ENCODE measurements around the gene COPE. TPM values are rescaled to one million over a fixed set of nuclear protein-coding genes. Genes with fewer than 3 reads are reported as not detected.

COPE gene
- total RNA-seq, 4 donors from 2014 or later = 97.3 to 164 (median 144) TPM

DNA sequence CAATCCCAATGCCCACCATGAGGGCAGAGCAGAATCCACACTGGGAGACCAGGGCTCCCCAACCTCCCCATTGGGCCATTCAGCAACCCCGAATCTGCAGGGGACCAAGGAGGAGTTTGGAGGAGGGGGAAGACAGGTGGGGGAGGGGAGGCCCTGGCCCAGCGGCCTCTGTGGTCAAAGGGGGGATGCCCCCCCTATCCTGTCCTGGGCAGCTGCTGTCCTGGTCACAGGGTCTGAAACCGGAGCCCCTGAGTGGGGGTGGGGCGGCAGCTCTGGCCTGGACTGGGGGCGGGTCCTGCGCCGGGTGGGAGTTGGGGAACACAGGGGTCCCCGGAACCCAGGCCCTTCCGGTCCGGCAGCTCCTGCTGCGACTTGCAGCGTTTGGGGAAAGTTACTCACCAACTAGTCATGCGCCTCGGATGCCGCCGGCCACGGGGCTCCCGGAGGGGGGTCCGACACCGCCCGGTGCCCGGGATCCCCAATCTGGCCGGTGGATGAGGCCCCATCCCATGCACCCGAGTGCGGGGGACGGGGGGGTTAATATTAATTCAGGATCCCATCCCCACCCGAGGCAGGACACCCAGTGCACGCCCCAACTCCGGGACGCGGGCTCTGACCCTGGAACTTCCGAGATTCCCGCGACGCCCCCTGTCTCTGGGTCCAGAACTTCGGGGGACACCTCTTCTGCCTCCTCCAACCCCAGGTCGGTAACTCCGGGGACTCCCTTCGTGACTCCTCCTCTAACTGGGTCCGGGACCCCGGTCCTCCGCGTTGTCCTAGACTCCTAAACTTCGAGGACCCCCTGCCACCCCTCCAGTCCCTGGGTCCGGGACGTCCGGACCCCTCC, 21.0 kb upstream of the COPE start:
- TF ChIP-seq CTCF (IDR thresholded peaks at IDR 0.05; ENCODE audit: low read depth) = no peak

DNA sequence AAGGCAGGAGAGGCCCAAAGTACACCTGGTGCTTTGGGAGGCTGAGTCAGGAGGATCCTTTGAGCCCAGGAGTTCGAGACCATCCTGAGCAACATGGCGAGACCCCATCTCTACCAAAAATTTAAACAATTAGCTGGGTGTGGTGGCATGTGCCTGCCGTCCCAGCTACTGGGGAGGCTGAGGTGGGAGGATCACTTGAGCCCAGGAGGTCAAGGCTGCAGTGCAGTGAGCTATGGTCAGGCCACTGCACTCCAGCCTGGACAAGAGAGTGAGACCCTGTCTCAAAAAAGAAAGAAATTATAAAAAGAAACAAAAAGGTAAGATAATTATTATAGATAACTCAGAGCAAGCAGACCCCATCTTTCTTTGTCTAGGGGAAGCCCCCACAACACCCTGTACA, 20.0 kb upstream of the COPE start:
- TF ChIP-seq CTCF (IDR thresholded peaks at IDR 0.05; ENCODE audit: low read depth) = no peak

DNA sequence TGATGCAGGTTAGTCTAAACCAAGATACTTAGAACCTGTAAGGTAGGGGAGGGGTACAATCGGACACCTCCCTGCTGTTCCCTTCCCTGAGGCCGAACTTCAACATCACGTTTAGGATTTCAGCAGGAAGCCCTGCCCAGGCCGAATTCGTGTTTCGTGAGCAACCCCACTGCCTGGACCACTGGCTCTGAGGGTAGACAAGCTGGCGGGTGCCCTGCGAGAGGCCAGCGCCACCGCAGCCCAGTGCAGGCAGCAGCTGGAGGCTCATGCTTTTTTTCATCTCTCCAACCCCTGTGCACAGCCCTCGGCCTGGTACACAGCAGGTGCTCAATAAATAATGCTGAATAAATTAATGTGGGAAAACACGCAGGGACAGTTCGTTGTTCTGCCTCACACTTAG, 14.1 kb upstream of the COPE start:
- TF ChIP-seq CTCF (IDR thresholded peaks at IDR 0.05; ENCODE audit: low read depth) = no peak

DNA sequence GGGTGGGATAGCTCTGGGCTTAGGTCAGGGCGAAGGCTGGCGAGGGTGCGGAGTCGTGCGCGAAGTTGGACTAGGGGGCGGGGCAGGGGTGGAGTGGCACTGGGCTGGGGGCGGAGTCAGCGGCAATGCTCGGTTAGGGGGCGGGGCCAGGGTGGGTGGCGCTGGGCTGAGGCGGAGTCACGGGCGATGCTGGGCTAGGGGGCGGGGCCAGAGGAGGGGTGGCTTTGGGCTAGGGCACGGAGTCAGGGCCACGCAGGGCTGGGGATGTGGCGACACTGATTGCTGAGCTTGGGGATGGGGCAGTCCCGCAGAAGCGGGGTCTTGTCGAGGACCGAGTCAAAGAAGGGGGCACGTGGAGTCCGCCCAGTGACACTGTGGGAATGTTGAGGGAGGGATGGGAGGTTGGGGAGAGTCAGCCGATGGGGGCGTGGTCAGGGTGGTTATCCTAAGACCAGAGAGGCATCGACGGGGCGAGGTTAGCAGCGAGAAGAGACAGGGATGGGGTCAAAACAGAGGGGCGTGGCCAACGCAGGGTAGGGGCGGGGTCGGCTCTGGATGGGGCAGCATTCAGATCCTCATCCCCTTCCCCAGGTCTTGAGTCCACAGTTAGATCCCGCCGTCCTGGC, 13.1 kb upstream of the COPE start:
- TF ChIP-seq CTCF (IDR thresholded peaks at IDR 0.05; ENCODE audit: low read depth) = no peak

DNA sequence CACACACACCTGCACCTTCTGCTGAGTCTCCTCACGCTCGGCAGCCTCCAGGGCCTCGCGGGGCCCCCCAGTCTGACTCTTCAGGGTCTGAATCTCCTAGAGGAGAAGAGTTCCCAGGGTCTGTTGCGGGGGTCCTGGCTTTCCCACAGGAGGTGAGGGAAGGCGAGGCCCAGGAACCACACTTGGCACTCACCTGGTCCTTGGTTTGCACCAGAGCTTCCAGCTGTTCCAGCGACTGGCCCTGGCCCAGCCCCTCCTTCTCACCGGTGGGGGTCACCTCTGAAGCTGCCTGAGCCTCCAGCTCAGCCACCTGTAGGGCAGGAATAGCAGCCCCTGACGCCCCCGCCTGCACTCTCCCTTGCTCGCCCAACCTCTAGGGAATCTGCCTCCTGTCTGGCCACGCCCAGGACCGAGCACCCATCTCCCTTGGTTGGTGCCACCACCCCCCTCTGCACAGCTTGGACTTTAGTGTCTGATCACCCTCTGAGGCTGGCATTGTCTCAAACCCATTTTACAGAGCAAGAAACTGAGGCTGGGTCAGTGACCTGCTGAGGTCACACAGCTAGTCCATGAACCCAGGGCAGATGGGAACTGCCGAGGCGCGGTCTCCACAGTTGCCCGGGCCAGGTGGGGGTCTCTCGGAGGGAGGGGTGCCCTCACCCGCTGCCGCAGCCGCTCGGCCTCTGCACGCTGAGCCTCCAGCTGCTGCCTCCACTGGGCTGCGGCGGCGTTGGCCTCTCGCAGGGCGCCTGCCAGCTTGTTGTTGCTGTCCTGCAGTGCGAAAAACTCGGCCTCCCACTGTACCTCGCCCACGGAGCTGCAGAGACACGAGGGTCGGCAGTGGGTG, 12.4 kb upstream of the COPE start:
- no peak for TF ChIP-seq CTCF (IDR thresholded peaks at IDR 0.05; ENCODE audit: low read depth)

DNA sequence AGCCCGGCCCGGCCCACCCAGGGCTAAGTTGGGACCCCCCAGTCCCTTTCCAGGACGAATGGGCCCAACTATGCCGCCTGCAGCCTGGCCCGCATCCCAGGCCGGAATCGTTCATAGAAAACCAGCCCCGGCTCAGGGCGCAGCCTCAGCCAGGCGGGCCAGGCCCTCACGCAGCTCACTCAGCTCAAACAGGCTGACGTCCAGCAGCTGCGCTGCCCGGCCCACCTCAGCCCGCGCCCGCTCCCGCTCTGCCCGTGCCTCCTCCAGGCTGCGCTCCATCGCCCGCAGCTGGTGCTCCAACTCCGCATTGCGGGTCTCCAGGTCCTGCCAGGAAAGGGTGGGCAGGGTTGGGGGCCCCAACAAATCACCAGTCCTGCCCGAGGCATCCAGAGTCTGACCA, 10.1 kb upstream of the COPE start:
- no peak for TF ChIP-seq CTCF (IDR thresholded peaks at IDR 0.05; ENCODE audit: low read depth)

All from subcutaneous adipose tissue (tissue), 4 donors.